Raji (cell line): Measurements from ENCODE around the gene RNASE1.

ENCODE experiments used
- POLR2A ChIP-seq: IDR thresholded peaks from 2 replicates; pipeline ENCODE4 v1.6.1; 2011; ENCODE audit warnings: low read depth, low read length, control low read depth; ENCODE audit not compliant: insufficient read depth

Gene RNASE1

GRCh38 chr14:20802341-20803084, at the start of gene RNASE1:
RNASE1 (minus strand) TSS chr14:20802844; CDS start chr14:20802068, 776 bp downstream.
- TF ChIP-seq POLR2A, result no peak

DNA sequence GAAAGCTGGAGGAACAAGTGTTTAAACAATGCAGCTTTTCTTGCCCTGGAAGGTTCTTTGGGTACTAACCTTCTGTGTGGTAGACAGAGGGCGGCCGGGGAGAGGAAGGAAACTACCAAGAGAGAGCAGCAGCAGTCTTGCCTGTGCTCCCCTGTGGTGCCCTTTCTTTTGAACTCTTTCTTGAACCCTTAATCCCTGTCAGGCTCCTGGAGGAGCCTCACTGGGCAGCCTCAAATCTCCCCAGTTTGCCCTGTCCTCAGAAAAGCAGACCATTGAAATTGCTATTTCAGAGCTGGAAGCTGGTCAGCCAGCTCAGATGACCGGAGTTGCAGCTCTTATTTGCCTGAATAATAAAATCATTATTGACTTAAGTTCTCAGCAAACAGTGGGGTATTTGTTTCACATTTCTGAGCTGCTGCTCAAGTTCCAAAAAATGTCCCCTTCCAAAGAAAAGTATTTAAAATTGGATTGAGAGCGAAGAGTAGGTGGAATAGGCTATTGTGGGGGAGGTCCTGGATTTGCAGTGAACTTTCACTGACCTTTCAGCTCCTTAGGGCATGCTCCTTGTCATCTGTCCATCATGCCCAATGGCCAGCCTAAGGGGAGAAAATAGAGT, 46.4 kb upstream of the RNASE1 start:
- no peak for TF ChIP-seq POLR2A

DNA sequence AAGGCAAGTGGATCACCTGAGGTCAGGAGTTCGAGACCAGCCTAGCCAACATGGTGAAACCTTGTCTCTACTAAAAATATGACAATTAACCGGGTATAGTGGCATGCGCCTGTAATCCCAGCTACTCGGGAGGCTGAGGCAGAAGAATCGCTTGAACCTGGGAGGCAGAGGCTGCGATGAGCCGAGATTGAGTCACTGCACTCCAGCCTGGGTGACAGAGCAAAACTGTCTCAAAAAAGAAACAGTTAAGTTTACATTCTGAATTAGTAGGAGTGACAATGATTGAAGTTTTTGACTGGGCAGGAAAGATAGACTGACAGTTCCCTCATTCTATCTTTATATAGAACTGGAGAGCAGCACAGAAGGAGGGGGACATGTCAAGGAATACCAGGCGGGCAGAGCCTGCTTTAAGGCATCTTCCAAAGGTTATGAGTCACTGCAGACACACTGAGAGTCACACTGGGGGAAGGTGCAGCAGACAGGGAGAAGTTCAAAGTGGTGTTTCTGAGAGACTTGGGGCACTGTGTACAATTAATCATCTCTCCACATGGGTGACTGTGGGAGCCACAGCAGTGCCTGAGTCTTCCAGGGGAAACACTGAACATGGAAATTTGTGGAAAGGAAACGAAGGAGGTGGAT, 45.8 kb upstream of the RNASE1 start:
- no peak for TF ChIP-seq POLR2A

DNA sequence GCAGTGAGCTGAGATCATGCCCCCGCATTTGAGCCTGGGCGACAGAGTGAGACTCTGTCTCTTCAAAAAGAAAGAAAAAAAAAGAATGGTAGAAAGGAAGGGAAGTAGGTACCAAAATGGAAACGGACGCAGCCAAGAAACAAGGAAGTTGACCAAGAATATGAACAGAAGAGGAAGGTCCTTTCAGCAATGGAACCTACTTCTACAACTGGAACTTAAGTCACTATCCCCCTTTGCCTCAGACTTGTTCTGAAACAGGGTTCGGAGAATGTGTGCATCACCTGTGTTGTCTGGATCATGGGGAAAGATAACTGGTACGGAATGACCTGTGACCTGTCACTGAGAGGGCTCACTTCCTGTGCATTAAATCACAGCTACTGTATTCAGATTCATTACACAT, 43.9 kb upstream of the RNASE1 start:
- TF ChIP-seq POLR2A, result no peak

- TF ChIP-seq POLR2A, result no peak
These were observed 38.5 kb upstream of the RNASE1 start for GRCh38 chr14:20841096-20841495.

- no peak for TF ChIP-seq POLR2A
These were observed 35.2 kb upstream of the RNASE1 start for GRCh38 chr14:20837831-20838230.

GRCh38 chr14:20836668-20837338, 34.2 kb upstream of the RNASE1 start:
- TF ChIP-seq POLR2A, result no peak

DNA sequence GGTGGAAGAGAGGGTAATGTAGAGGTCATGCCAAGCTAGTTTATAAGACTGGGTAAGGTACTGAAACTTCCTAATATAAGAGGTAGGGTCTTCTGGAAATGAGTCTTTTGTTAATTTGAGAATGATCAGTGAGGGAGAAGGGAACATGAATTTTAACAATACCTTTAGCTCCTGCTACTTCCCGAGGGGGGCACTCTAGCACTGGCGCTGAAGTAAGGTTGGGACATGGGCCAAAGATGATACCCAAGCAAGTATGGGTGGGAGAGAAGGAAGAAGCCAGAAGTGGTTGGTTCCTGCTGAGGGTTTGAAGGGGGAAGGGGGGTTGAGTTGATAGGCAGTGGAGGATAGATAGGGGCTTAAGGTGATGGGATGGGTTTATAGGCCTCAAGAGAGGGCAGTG, 32.3 kb upstream of the RNASE1 start:
- TF ChIP-seq POLR2A, result no peak

GRCh38 chr14:20830831-20831230, 28.2 kb upstream of the RNASE1 start:
- TF ChIP-seq POLR2A, result no peak

DNA sequence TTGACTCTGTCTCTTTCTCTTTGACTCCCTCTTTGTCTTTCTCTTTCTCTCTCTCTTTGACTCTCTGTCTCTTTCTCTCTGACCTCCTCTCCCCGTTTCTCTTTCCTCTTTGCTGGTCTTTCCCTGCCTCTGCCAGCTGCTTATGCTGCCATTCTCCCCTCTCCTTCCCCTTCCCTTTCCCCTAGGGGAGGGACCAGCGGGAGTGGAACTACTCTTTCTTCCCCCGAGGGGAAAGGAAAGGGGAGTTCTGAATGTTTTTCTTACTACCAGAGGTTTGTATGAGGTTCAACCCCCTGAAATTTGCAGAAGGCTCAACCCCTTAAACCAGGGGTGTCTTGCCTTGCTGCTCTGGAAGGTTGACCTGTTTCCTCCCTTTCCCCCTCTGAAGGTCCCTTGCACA, 24.7 kb upstream of the RNASE1 start:
- TF ChIP-seq POLR2A, result no peak

DNA sequence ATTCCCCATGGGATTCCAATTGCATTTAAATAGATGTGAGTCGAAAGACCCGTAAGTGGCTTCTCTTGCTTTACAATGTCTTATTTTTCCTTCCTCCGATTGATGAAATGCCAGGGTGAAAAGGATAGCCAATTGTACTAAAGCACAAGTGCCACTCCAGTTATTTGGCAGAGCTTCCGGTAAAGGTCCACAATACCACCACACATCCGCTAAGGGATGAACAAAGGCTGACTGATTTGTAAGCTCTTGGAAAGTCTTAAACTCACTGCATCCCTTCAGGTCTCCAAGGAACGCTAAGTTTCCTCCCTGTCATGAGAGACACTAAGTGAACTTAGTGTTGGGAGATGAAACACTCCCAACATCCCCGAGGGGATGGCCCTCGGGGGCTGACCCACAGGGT, 21.2 kb upstream of the RNASE1 start:
- no peak for TF ChIP-seq POLR2A

DNA sequence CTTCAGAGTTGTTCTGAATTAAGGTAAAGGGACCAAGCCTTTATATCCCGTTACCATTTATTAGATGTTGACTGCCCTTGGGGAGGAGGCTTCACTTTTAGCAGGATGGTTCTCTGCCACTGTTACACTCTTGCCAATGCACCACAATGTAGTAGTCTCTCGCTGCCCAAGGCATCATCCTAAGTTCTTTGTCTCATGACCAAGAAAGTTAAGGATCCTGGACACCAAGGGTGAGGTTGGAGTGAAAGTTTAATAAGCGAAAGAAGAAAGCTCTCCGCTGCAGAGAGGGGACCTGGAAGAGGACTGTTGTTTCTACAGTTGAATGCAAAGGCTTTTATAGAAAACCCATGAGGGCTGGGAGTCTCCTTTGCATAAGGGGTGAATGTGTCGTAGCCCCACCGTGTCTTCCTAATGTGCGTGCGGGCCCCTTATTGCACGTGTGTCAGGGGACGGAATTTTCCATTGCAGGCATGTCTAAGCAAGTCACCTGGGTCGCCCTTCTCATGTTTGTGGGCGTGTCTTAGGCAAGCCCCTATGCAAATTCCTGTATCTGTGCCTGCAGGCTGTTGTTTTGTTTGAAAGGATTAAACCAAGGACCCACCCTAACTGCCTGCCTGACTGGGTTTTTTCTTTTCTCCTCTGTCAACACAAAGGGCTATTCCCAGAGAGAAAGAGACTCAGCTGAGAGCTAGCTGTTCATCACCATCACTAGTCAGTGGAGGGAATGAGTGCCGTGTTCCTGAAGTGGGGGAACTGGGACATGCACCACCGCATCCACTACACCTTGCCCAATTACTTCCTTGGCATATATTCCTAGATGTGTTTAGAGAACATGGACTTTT, 17.6 kb upstream of the RNASE1 start:
- no peak for TF ChIP-seq POLR2A

DNA sequence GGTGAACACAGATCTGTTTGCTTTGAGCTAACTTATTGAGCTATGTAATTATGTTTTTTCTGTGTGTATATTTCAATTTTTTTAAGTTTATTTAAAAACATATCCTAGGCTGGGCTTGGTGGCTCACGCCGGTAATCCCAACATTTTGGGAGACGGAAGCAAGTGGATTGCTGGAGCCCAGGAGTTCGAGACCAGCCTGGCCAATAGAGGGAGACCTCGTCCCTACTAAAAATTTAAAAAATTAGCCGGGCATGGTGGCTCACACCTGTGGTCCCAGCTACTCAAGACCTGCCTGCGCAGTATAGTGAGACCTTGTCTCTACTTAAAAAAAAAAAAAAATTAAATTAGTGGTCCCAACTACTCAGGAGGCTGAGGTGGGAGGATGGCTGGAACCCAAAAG, 16.2 kb upstream of the RNASE1 start:
- no peak for TF ChIP-seq POLR2A

- no peak for TF ChIP-seq POLR2A
These were observed 9.6 kb upstream of the RNASE1 start for GRCh38 chr14:20811986-20812975.
